Activated CD4-positive, CD25-positive, alpha-beta regulatory T cell treated with anti-CD3 and anti-CD28 coated beads, Interleukin-2, amount 50 U/mL, for 16 hours (primary cell): ENCODE data around the gene MECP2.
A peak's percentile ranks its signal among the peaks of the same experiment; 100 is the strongest.

Experiments used
- DNase-seq: peaks from one replicate; pipeline ENCODE4 v3.0.0-alpha.2; 2020; ENCODE audit warnings: low read depth, low spot score

MECP2 gene

GRCh38 chrX:154115750-154116149 is 18.2 kb upstream of the MECP2 start:
- DNase-seq = no peak

GRCh38 chrX:154115071-154115470 is 17.6 kb upstream of the MECP2 start:
- DNase-seq = no peak

GRCh38 chrX:154114652-154115051 is 17.1 kb upstream of the MECP2 start:
- no peak for DNase-seq

GRCh38 chrX:154113729-154114128 is 16.2 kb upstream of the MECP2 start:
- no peak for DNase-seq

- DNase-seq = no peak
Measured at GRCh38 chrX:154098551-154098950, 1.0 kb upstream of the MECP2 start.

- peak; percentile 38 for DNase-seq
Measured at GRCh38 chrX:154097003-154097588, 421 bp downstream of the MECP2 start.

GRCh38 chrX:154096140-154097002 is 1.1 kb downstream of the MECP2 start:
- DNase-seq = no peak

- no peak for DNase-seq
Measured at GRCh38 chrX:154094833-154095232, 2.7 kb downstream of the MECP2 start.

- DNase-seq = no peak
Measured at GRCh38 chrX:154093965-154094364, 3.6 kb downstream of the MECP2 start.

- no peak for DNase-seq
Measured at GRCh38 chrX:154092371-154092770, 5.1 kb downstream of the MECP2 start.

GRCh38 chrX:154091678-154092077 is 5.8 kb downstream of the MECP2 start:
- DNase-seq = no peak

GRCh38 chrX:154090731-154091130 is 6.8 kb downstream of the MECP2 start:
- no peak for DNase-seq

GRCh38 chrX:154084449-154085300 is 12.8 kb downstream of the MECP2 start:
- no peak for DNase-seq

- DNase-seq = no peak
Measured at GRCh38 chrX:154083126-154083517, 14.4 kb downstream of the MECP2 start.

- DNase-seq = no peak
Measured at GRCh38 chrX:154082396-154083125, 15.0 kb downstream of the MECP2 start.

GRCh38 chrX:154077101-154077500 is 20.4 kb downstream of the MECP2 start:
- no peak for DNase-seq

GRCh38 chrX:154074199-154074598 is 23.3 kb downstream of the MECP2 start:
- no peak for DNase-seq

GRCh38 chrX:154072192-154072591 is 25.3 kb downstream of the MECP2 start:
- no peak for DNase-seq

GRCh38 chrX:154068560-154068959 is 29.0 kb downstream of the MECP2 start:
- DNase-seq = no peak

- DNase-seq = no peak
Measured at GRCh38 chrX:154064637-154065435, 32.7 kb downstream of the MECP2 start.

GRCh38 chrX:154063234-154063633 is 34.3 kb downstream of the MECP2 start:
- DNase-seq = no peak
